HepG2 (cell line): ENCODE data around the gene SLC44A5. TPM values are rescaled to one million over a fixed set of nuclear protein-coding genes. Genes with fewer than 3 reads are reported as not detected.

Source experiments
- ATAC-seq: fragments of 200-7000 bp; cut with Tn5 transposase; 3 replicates; pipeline ENCODE4 v1.9.1; 2020; ENCODE audit warnings: mild to moderate bottlenecking, moderate library complexity
- BruUV-seq: library from RNA; stranded (reverse); fragments of 400-500 nt; replicated peaks from 2 replicates; lab custom pipeline; 2021; lab: Mats Ljungman, UMichigan
- CTCF ChIA-PET: fragments of 300-600 bp; formaldehyde crosslinking; extraction: SDS; loops from one replicate; lab custom pipeline; 2021; ENCODE audit warnings: low total read pairs, inconsistent platforms, low intra/inter-chr PET ratio; lab: Yijun Ruan, JAX
- POLR2A ChIA-PET: fragments of 350-600 bp; sonication (Branson Sonifier 250); formaldehyde crosslinking; loops from one replicate; lab custom pipeline; 2020; ENCODE audit warnings: antibody characterized with exemption, inconsistent platforms; lab: Yijun Ruan, JAX
- DNase-seq: peaks from one replicate; pipeline ENCODE4 v3.0.0-alpha.2; 2015; ENCODE audit warnings: low spot score
- FAIRE-seq: peaks from 3 replicates; lab custom pipeline; 2011; peaks lifted over from hg19 to GRCh38; lab: Jason Lieb, UNC
- H2AFZ ChIP-seq: one replicate; pipeline ENCODE4 v1.6.1; 2011; ENCODE audit warnings: low read length, inconsistent platforms
- H3K27ac ChIP-seq: fragments of 300-600 bp; 3 replicates; pipeline ENCODE4 v1.8.0; 2011; ENCODE audit warnings: mixed run types, mild to moderate bottlenecking, mixed read lengths, low read length, inconsistent platforms; ENCODE audit not compliant: insufficient read depth; ENCODE audit errors: extremely low read length
- H3K27me3 ChIP-seq, 2 experiments: fragments of 200-600 bp in 1 of 2; 2 replicates in 1 of 2; 3 replicates in 1 of 2; pipeline versions ENCODE4 v1.6.0 to v1.8.0; 2011; ENCODE audit warnings: low read length in 2 of 2, mild to moderate bottlenecking in 2 of 2, moderate library complexity in 2 of 2, inconsistent platforms in 1 of 2; ENCODE audit not compliant: insufficient read depth in 2 of 2, control insufficient read depth in 1 of 2
- H3K36me3 ChIP-seq, 2 experiments: fragments of 200-600 bp in 1 of 2; replicated peaks in 1 of 2; 2 replicates in 1 of 2; 3 replicates in 1 of 2; pipeline versions ENCODE4 v1.5.1 to v1.8.0; 2011; ENCODE audit warnings: low read length in 2 of 2, inconsistent platforms in 1 of 2; ENCODE audit not compliant: insufficient read depth in 2 of 2, control insufficient read depth in 1 of 2
- H3K4me1 ChIP-seq: 2 replicates; pipeline ENCODE4 v1.5.1; 2012; ENCODE audit warnings: low read length, inconsistent platforms; ENCODE audit not compliant: insufficient read depth
- H3K4me2 ChIP-seq: 2 replicates; pipeline ENCODE4 v1.6.0; 2011; ENCODE audit warnings: low read depth, low read length, inconsistent platforms
- H3K4me3 ChIP-seq, 3 experiments: fragments of 200-600 bp in 1 of 3; sonication (generic), shearing (Covaris generic) in 1 of 3; replicated peaks in 1 of 3; 2 replicates each; pipeline ENCODE4 v1.5.1; 2011 to 2016; ENCODE audit warnings: low read length in 3 of 3, inconsistent platforms in 2 of 3, low read depth in 2 of 3, mild to moderate bottlenecking in 2 of 3, control low read depth in 1 of 3, mixed read lengths in 1 of 3; ENCODE audit not compliant: insufficient read depth in 1 of 3
- H3K79me2 ChIP-seq: one replicate; pipeline ENCODE4 v1.6.1; 2011; ENCODE audit warnings: low read length, inconsistent platforms; ENCODE audit not compliant: insufficient read depth
- H3K9ac ChIP-seq: 2 replicates; pipeline ENCODE4 v1.6.0; 2011; ENCODE audit warnings: mild to moderate bottlenecking, low read depth, low read length, inconsistent platforms; ENCODE audit not compliant: insufficient read depth
- H3K9me3 ChIP-seq: 2 replicates; pipeline ENCODE4 v1.5.1; 2012; ENCODE audit warnings: mild to moderate bottlenecking, low read length
- H4K20me1 ChIP-seq: 2 replicates; pipeline ENCODE4 v1.6.0; 2011; ENCODE audit warnings: inconsistent platforms, mild to moderate bottlenecking, low read length, moderate library complexity; ENCODE audit not compliant: insufficient read depth
- CHD2 ChIP-seq: IDR thresholded peaks from 2 replicates; pipeline ENCODE4 v1.6.1; 2011; ENCODE audit warnings: low read depth, low read length, improper control_type of control experiment
- CTCF ChIP-seq: sonication (generic); formaldehyde crosslinking; IDR thresholded peaks from 2 replicates; pipeline ENCODE4 v1.5.0; 2020; ENCODE audit warnings: mild to moderate bottlenecking, missing genetic modification reagents, moderate library complexity
- HOXA5 ChIP-seq: sonication (generic); formaldehyde crosslinking; IDR thresholded peaks from 2 replicates; pipeline ENCODE4 v1.4.0; 2020; ENCODE audit warnings: missing genetic modification reagents
- IRX3 ChIP-seq: sonication (generic); formaldehyde crosslinking; IDR thresholded peaks from 2 replicates; pipeline ENCODE4 v1.8.1; 2023; ENCODE audit warnings: mild to moderate bottlenecking, low read depth, missing genetic modification reagents, borderline replicate concordance
- NFKBIZ ChIP-seq: IDR thresholded peaks from 2 replicates; pipeline ENCODE4 v1.6.1; 2018; ENCODE audit warnings: missing genetic modification reagents, missing compliant biosample characterization
- TBP ChIP-seq: sonication (generic); formaldehyde crosslinking; IDR thresholded peaks from 2 replicates; pipeline ENCODE4 v1.5.0; 2020; ENCODE audit warnings: missing genetic modification reagents
- TCF12 ChIP-seq, 2 experiments: fragments of 450-650 bp in 1 of 2; sonication (generic) in 1 of 2; formaldehyde crosslinking in 1 of 2; IDR thresholded peaks; 2 replicates each; pipeline versions ENCODE4 v1.6.1 to v1.8.0; 2017 to 2022; ENCODE audit warnings: antibody characterized with exemption in 1 of 2, mild to moderate bottlenecking in 1 of 2, missing genetic modification reagents in 1 of 2, moderate library complexity in 1 of 2
- XBP1 ChIP-seq: sonication (generic); formaldehyde crosslinking; IDR thresholded peaks from 2 replicates; pipeline ENCODE4 v1.5.0; 2020; ENCODE audit warnings: missing genetic modification reagents
- ZFAT ChIP-seq: sonication (generic); formaldehyde crosslinking; conservative IDR thresholded peaks from 2 replicates; pipeline ENCODE4 v1.8.1; 2023; ENCODE audit warnings: missing genetic modification reagents, inconsistent platforms
- ZNF234 ChIP-seq: sonication (generic); formaldehyde crosslinking; conservative IDR thresholded peaks from 2 replicates; pipeline ENCODE4 v1.5.1; 2020; ENCODE audit warnings: mild to moderate bottlenecking, missing genetic modification reagents
- ZNF30 ChIP-seq: sonication (generic); formaldehyde crosslinking; IDR thresholded peaks from 2 replicates; pipeline ENCODE4 v1.5.0; 2020; ENCODE audit warnings: mild to moderate bottlenecking, missing genetic modification reagents
- in situ Hi-C: cut with HindIII; loops from 2 replicates; pipeline ENCODE4 v1.10.0; 2017; ENCODE audit warnings: low pct_unique_long_range_greater_than_20kb; ENCODE audit not compliant: extremely low pct_ligation_motif_present
- intact Hi-C: fragments of 100-400 bp; cut with micrococcal nuclease; formaldehyde crosslinking; loops from one replicate; pipeline ENCODE4 v1.10.0; 2022; ENCODE audit not compliant: unreplicated experiment
- polyA plus RNA-seq, 8 experiments: library from polyadenylated mRNA; depleted of rRNA in 3 of 8; stranded (reverse) in 7 of 8; unstranded in 1 of 8; fragments of >200 nt; fragmentation: Illumina TruSeq in 4 of 8; extraction: Trizol in 4 of 8; gene quantifications; 2 replicates each; pipeline versions ENCODE4 v1.2.1 to v1.2.3, GENCODE V29; 2011 to 2016; ENCODE audit warnings: low read depth in 4 of 8, missing spikeins in 1 of 8, mixed read lengths in 1 of 8; ENCODE audit not compliant: insufficient read depth in 1 of 8
- total RNA-seq, 5 experiments: library from RNA; depleted of rRNA; stranded (reverse); fragments of >200 nt; fragmentation: Illumina TruSeq; extraction: Trizol; gene quantifications; 2 replicates each; pipeline ENCODE4 v1.2.3, GENCODE V29; 2016; ENCODE audit warnings: low read depth in 1 of 5
- TF ChIP-seq, protein P1 (sequence below): sonication (generic); formaldehyde crosslinking; IDR thresholded peaks from 2 replicates; pipeline ENCODE4 v1.4.0; 2020; ENCODE audit warnings: missing genetic modification reagents, borderline replicate concordance
- TF ChIP-seq, protein P2 (sequence below): IDR thresholded peaks from 2 replicates; pipeline ENCODE4 v1.6.1; 2016; ENCODE audit warnings: missing biosample characterization, missing genetic modification reagents, low read depth
- TF ChIP-seq, protein P3 (sequence below): sonication (generic); formaldehyde crosslinking; IDR thresholded peaks from 2 replicates; pipeline ENCODE4 v1.9.0; 2022; ENCODE audit warnings: missing genetic modification reagents, mild to moderate bottlenecking, borderline replicate concordance

The SLC44A5 gene
- total and polyA plus RNA-seq, 2 of the 13 experiments (the other 11 are each of a cell fraction or from before 2014, with no cell fraction given), result 8.0 to 16.0 TPM

DNA sequence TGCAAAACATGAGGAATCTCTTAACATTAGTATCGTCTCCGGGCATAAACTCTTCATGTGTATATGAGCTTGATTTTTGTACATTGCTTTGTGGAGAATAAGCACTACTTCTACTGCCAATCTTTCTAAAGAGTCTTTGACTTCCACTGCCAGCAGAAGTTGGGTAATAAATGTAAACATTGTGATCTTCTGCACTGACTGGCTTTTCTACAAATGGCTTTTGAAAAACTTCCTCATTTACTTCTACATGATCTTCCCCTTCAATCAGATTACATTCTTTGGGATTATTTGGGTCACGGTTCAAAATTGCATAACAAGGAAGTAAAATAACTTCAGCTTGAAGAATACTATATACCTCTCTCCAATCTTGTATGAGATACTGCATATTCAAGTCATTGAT is 30.4 kb upstream of the SLC44A5 start (continued):
- TF ChIP-seq, protein P1, sequence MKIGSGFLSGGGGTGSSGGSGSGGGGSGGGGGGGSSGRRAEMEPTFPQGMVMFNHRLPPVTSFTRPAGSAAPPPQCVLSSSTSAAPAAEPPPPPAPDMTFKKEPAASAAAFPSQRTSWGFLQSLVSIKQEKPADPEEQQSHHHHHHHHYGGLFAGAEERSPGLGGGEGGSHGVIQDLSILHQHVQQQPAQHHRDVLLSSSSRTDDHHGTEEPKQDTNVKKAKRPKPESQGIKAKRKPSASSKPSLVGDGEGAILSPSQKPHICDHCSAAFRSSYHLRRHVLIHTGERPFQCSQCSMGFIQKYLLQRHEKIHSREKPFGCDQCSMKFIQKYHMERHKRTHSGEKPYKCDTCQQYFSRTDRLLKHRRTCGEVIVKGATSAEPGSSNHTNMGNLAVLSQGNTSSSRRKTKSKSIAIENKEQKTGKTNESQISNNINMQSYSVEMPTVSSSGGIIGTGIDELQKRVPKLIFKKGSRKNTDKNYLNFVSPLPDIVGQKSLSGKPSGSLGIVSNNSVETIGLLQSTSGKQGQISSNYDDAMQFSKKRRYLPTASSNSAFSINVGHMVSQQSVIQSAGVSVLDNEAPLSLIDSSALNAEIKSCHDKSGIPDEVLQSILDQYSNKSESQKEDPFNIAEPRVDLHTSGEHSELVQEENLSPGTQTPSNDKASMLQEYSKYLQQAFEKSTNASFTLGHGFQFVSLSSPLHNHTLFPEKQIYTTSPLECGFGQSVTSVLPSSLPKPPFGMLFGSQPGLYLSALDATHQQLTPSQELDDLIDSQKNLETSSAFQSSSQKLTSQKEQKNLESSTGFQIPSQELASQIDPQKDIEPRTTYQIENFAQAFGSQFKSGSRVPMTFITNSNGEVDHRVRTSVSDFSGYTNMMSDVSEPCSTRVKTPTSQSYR (CRISPR knock-in tag), result no peak
- TF ChIP-seq IRX3 (CRISPR knock-in tag), result no peak
- TF ChIP-seq, protein P2, sequence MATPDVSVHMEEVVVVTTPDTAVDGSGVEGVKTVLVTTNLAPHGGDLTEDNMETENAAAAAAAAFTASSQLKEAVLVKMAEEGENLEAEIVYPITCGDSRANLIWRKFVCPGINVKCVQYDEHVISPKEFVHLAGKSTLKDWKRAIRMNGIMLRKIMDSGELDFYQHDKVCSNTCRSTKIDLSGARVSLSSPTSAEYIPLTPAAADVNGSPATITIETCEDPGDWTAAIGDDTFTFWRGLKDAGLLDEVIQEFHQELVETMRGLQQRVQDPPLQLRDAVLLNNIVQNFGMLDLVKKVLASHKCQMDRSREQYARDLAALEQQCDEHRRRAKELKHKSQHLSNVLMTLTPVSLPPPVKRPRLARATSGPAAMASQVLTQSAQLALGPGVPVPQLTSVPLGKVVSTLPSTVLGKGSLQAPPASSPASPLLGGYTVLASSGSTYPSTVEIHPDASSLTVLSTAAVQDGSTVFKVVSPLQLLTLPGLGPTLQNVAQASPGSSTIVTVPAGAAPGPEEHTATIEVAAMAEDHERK (CRISPR knock-in tag), result no peak
- no peak for TF ChIP-seq ZNF234 (CRISPR knock-in tag)
- TF ChIP-seq ZNF30 (CRISPR knock-in tag), result no peak
- TF ChIP-seq HOXA5 (CRISPR knock-in tag), result no peak
- TF ChIP-seq TCF12 (IDR thresholded peaks at IDR 0.05), result no peak
- no peak for TF ChIP-seq TCF12 (CRISPR knock-in tag; IDR thresholded peaks at IDR 0.05)
- TF ChIP-seq XBP1, result no peak
- TF ChIP-seq ZFAT (CRISPR knock-in tag), result no peak

DNA sequence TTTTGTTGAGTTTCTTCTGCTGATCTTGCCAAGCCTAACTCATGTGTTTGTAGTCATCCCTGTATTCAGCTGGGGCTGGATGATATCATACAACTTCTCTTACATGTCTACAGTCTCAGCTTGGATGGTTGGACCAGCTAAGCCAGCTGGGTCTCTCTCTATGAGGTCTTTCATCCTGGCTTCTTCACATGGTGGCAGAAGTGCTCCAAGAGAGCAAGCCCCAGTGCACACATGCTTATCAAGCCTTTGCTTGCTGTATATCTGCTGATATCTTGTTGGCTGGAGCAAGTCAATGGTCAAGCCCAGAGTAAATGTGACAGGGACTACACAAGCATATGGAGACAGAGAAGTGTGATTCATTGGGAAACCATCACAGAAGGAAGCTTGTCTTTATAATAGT is 29.2 kb upstream of the SLC44A5 start:
- ChIA-PET CTCF (no interaction called here), POLR2A (no interaction called here)
- H2AFZ ChIP-seq, result no peak overlapping the region
- ATAC-seq (no peak), FAIRE-seq (no peak), DNase-seq (no peak)
- no peak overlapping the region for H3K9ac ChIP-seq
- intact Hi-C loops (no loop called here), in situ Hi-C loops (loop anchor here (25.0 kb wide), 1 partner anchor 403 kb away; no protein-coding TSS in a partner anchor)
- no peaks in the 10 kb centered on the region for H4K20me1 ChIP-seq
- H3K4me2 ChIP-seq, result no peak overlapping the region
- BruUV-seq, result no TSS peak
- no peaks in the 10 kb centered on the region for H3K9me3 ChIP-seq
- no peaks in the 10 kb centered on the region for H3K79me2 ChIP-seq
- H3K27me3 ChIP-seq, result no peaks in the 10 kb centered on the region
- no peaks in the 10 kb centered on the region for H3K36me3 ChIP-seq
- H3K27ac ChIP-seq, result no peak overlapping the region
- no peak overlapping the region for H3K4me3 ChIP-seq
- H3K4me1 ChIP-seq, result no peaks in the 10 kb centered on the region
- TF ChIP-seq CHD2 (no peak), NFKBIZ (CRISPR knock-in tag) (no peak), CTCF (0 out of 2 replicates have a peak, but pooled peaks have one; percentile 6), TBP (CRISPR knock-in tag) (no peak)
- TF ChIP-seq, protein P3, sequence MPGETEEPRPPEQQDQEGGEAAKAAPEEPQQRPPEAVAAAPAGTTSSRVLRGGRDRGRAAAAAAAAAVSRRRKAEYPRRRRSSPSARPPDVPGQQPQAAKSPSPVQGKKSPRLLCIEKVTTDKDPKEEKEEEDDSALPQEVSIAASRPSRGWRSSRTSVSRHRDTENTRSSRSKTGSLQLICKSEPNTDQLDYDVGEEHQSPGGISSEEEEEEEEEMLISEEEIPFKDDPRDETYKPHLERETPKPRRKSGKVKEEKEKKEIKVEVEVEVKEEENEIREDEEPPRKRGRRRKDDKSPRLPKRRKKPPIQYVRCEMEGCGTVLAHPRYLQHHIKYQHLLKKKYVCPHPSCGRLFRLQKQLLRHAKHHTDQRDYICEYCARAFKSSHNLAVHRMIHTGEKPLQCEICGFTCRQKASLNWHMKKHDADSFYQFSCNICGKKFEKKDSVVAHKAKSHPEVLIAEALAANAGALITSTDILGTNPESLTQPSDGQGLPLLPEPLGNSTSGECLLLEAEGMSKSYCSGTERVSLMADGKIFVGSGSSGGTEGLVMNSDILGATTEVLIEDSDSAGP (CRISPR knock-in tag), result no peak
